Measurements from ENCODE around the gene NINJ1. TPM values are rescaled to one million over a fixed set of nuclear protein-coding genes. Genes with fewer than 3 reads are reported as not detected.
A peak's percentile ranks its signal among the peaks of the same experiment; 100 is the strongest.

The NINJ1 gene
- total RNA-seq, 4 donors from 2014 or later: 64.6 to 113 (median 94.8) TPM

- no peak for DNase-seq (ENCODE audit: low spot score in 2 of 2)
- H3K4me3 ChIP-seq (ENCODE audit: low read depth, poor library complexity, severe bottlenecking): no peak overlapping the region
- WGBS, 2 donors: 90 to 92% methylated on average over 6 of the region's 6 CpGs
- intact Hi-C loops (cut with DNase I; ENCODE audit: low total_unique reads): loop anchor here (10.0 kb wide), 1 partner anchor 798 kb away; no protein-coding TSS in a partner anchor
- TF ChIP-seq CTCF (IDR thresholded peaks at IDR 0.05) (no peak), POLR2A (IDR thresholded peaks at IDR 0.05) (no peak)
Observed at GRCh38 chr9:93167185-93167584, 33.1 kb upstream of the NINJ1 start.

DNA sequence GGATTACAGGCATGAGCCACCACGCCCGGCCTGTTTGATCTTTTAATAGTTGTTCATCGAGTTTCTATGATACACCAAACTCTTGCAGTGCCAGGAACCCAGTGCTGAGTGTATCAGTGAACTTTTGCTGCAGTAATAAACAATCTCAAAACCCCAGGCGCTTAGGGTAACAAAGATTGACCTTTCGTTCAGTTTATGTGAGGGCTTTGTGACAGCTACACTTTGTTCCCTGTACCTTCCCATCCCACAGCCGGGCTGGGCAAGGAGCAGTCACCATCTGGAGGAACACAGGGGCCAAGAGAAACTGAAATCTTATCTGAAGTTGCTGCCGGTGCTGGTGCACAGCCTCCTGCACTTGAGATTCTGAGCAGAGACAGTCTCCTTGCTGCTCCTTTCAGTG, 32.6 kb upstream of the NINJ1 start:
- WGBS, 2 donors: 74 to 87% methylated on average over 7 of the region's 7 CpGs
- no peak for TF ChIP-seq CTCF (IDR thresholded peaks at IDR 0.05)
- TF ChIP-seq POLR2A (IDR thresholded peaks at IDR 0.05): no peak
- no peak for DNase-seq (ENCODE audit: low spot score in 2 of 2)
- no peak overlapping the region for H3K4me3 ChIP-seq (ENCODE audit: low read depth, poor library complexity, severe bottlenecking)
- intact Hi-C loops (cut with DNase I; ENCODE audit: low total_unique reads): loop anchor here (10.0 kb wide), 1 partner anchor 798 kb away; no protein-coding TSS in a partner anchor

DNA sequence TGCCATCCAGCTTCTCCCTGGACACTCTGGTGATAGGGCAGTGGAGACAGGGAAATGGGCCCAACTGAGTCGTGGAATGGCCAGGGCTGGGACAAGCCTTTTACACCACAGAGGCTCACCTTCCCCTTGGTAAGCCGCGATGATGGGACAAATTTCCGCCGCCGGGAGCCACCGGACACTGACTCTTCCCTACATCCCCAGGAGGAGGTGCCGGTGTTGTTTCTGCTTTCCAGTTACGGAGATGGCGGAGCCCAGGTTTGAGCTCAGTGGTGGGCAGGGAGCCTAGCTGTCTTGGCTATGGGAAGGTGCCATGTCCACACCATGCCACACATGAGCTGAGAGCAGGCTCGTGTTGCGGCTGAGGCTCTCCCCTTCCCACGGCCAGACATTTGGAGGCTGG, 30.0 kb upstream of the NINJ1 start:
- intact Hi-C loops (cut with DNase I; ENCODE audit: low total_unique reads): loop anchor here (10.0 kb wide), 1 partner anchor 801 kb away; no protein-coding TSS in a partner anchor
- H3K4me3 ChIP-seq (ENCODE audit: low read depth, poor library complexity, severe bottlenecking): no peak overlapping the region
- no peak for DNase-seq (ENCODE audit: low spot score in 2 of 2)
- TF ChIP-seq POLR2A (IDR thresholded peaks at IDR 0.05): no peak
- no peak for TF ChIP-seq CTCF (IDR thresholded peaks at IDR 0.05)
- 96 to 98% methylated on average over 12 of the region's 13 CpGs for WGBS, 2 donors

- H3K4me3 ChIP-seq (ENCODE audit: low read depth, poor library complexity, severe bottlenecking): no peak overlapping the region
- intact Hi-C loops (cut with DNase I; ENCODE audit: low total_unique reads): loop anchor here (10.0 kb wide), 1 partner anchor 803 kb away; no protein-coding TSS in a partner anchor
- no peak for TF ChIP-seq POLR2A (IDR thresholded peaks at IDR 0.05)
- no peak for TF ChIP-seq CTCF (IDR thresholded peaks at IDR 0.05)
- no peak for DNase-seq (ENCODE audit: low spot score in 2 of 2)
- 64 to 65% methylated on average over 11 of the region's 11 CpGs for WGBS, 2 donors
Observed at GRCh38 chr9:93161786-93162562, 27.9 kb upstream of the NINJ1 start.

- TF ChIP-seq CTCF (IDR thresholded peaks at IDR 0.05) (peak in 2 of 3 donors; percentile 38 to 83), POLR2A (IDR thresholded peaks at IDR 0.05) (no peak)
- intact Hi-C loops (cut with DNase I; ENCODE audit: low total_unique reads): loop anchor here (5.0 to 10.0 kb wide), 2 partner anchors 142 to 805 kb away; no protein-coding TSS in a partner anchor
- peak; percentile 60 to 96 for DNase-seq (ENCODE audit: low spot score in 2 of 2)
- no peak overlapping the region for H3K4me3 ChIP-seq (ENCODE audit: low read depth, poor library complexity, severe bottlenecking)
- 15 to 18% methylated on average over 17 to 19 of the region's 19 CpGs for WGBS, 2 donors
Observed at GRCh38 chr9:93159601-93160471, 25.8 kb upstream of the NINJ1 start.

Measured in lower leg skin (tissue), 4 donors.